H1 (cell line): Measurements from ENCODE around the gene ASCC1. TPM values are rescaled to one million over a fixed set of nuclear protein-coding genes. Genes with fewer than 3 reads are reported as not detected.

Source experiments
- CTCF ChIA-PET: fragments of 300-600 bp; sonication (Branson Sonifier 250); formaldehyde crosslinking; loops from one replicate; lab custom pipeline; 2021; ENCODE audit not compliant: partially characterized antibody; lab: Charles Lee
- POLR2A ChIA-PET: fragments of 300-600 bp; sonication (Branson Sonifier 250); formaldehyde crosslinking; loops from one replicate; lab custom pipeline; 2021; ENCODE audit warnings: inconsistent platforms; ENCODE audit not compliant: partially characterized antibody; lab: Charles Lee
- DNase-seq, 2 experiments: peaks; one replicate each; pipeline versions ENCODE4 v3.0.0 to v3.0.0-alpha.2; 2010 to 2022; ENCODE audit warnings: low spot score in 2 of 2, low read depth in 1 of 2, mixed read lengths in 1 of 2
- FAIRE-seq: peaks from 2 replicates; lab custom pipeline; 2011; peaks lifted over from hg19 to GRCh38; lab: Jason Lieb, UNC
- H2AFZ ChIP-seq: 2 replicates; pipeline ENCODE4 v1.8.1; 2012; ENCODE audit warnings: low read length, inconsistent platforms
- H2AK5ac ChIP-seq: 2 replicates; pipeline ENCODE4 v1.6.1; 2013; ENCODE audit warnings: low read depth, low read length
- H2BK120ac ChIP-seq: replicated peaks from 2 replicates; pipeline ENCODE3; 2013; ENCODE audit warnings: low read depth, low read length, inconsistent platforms
- H2BK12ac ChIP-seq: 2 replicates; pipeline ENCODE4 v1.6.1; 2013; ENCODE audit warnings: low read depth, low read length
- H2BK15ac ChIP-seq: 2 replicates; pipeline ENCODE4 v1.6.1; 2013; ENCODE audit warnings: low read length
- H2BK20ac ChIP-seq: 2 replicates; pipeline ENCODE4 v1.6.1; 2013; ENCODE audit warnings: low read length
- H2BK5ac ChIP-seq: 2 replicates; pipeline ENCODE4 v1.6.1; 2013; ENCODE audit warnings: low read depth, low read length
- H3K14ac ChIP-seq: 2 replicates; pipeline ENCODE4 v1.6.1; 2013; ENCODE audit warnings: inconsistent platforms; ENCODE audit not compliant: insufficient read length
- H3K18ac ChIP-seq: 2 replicates; pipeline ENCODE4 v1.6.1; 2013; ENCODE audit warnings: low read length; ENCODE audit errors: extremely low read depth
- H3K23ac ChIP-seq: 2 replicates; pipeline ENCODE4 v1.6.1; 2013; ENCODE audit warnings: inconsistent platforms; ENCODE audit not compliant: insufficient read length
- H3K23me2 ChIP-seq: 2 replicates; pipeline ENCODE4 v1.6.1; 2013; ENCODE audit warnings: low read depth, low read length
- H3K27ac ChIP-seq: 2 replicates; pipeline ENCODE4 v1.6.1; 2011; ENCODE audit warnings: low read depth, low read length, inconsistent platforms
- H3K27me3 ChIP-seq, 4 experiments: replicated peaks in 1 of 4; 1 replicate in 1 of 4; 2 replicates in 3 of 4; pipeline versions ENCODE4 v1.6.1 to v1.8.1; 2011 to 2013; ENCODE audit warnings: low read length in 3 of 4, mild to moderate bottlenecking in 3 of 4, inconsistent platforms in 2 of 4, mixed read lengths in 2 of 4, moderate library complexity in 1 of 4; ENCODE audit not compliant: control insufficient read depth in 3 of 4, insufficient read depth in 3 of 4; ENCODE audit errors: extremely low read depth in 1 of 4
- H3K36me3 ChIP-seq, 4 experiments: 2 replicates each; pipeline versions ENCODE4 v1.6.1 to v1.8.1; 2011 to 2013; ENCODE audit warnings: mild to moderate bottlenecking in 4 of 4, low read length in 3 of 4, moderate library complexity in 2 of 4, control low read depth in 1 of 4, inconsistent platforms in 1 of 4; ENCODE audit not compliant: insufficient read depth in 4 of 4, control insufficient read depth in 2 of 4
- H3K4ac ChIP-seq: replicated peaks from 2 replicates; pipeline ENCODE3; 2013; ENCODE audit warnings: low read length, low read depth, mixed read lengths, inconsistent platforms; ENCODE audit not compliant: insufficient read length
- H3K4me1 ChIP-seq, 4 experiments: replicated peaks in 1 of 4; 1 replicate in 1 of 4; 2 replicates in 3 of 4; pipeline versions ENCODE4 v1.6.1 to v1.8.1; 2011 to 2013; ENCODE audit warnings: low read length in 3 of 4, inconsistent platforms in 2 of 4, mixed read lengths in 1 of 4; ENCODE audit not compliant: insufficient read depth in 4 of 4, control insufficient read depth in 3 of 4
- H3K4me2 ChIP-seq, 2 experiments: 2 replicates each; pipeline versions ENCODE4 v1.6.1 to v1.8.1; 2011 to 2013; ENCODE audit warnings: low read depth in 2 of 2, low read length in 2 of 2, control low read depth in 1 of 2, inconsistent platforms in 1 of 2, mild to moderate bottlenecking in 1 of 2; ENCODE audit not compliant: insufficient read depth in 1 of 2
- H3K4me3 ChIP-seq, 4 experiments: fragments of 200-600, 300-600 bp in 1 of 4; sonication (generic), shearing (Covaris generic), sonication (Bioruptor Twin) in 1 of 4; 2 replicates each; pipeline versions ENCODE4 v1.5.1 to v1.8.1; 2011 to 2016; ENCODE audit warnings: low read length in 4 of 4, low read depth in 3 of 4, control low read depth in 2 of 4, inconsistent platforms in 2 of 4, mild to moderate bottlenecking in 2 of 4, mixed read lengths in 1 of 4, moderate library complexity in 1 of 4; ENCODE audit not compliant: insufficient read depth in 2 of 4; ENCODE audit errors: extremely low read depth in 1 of 4
- H3K56ac ChIP-seq: replicated peaks from 2 replicates; pipeline ENCODE3; 2013; ENCODE audit warnings: low read depth, mild to moderate bottlenecking, mixed read lengths, low read length, inconsistent platforms; ENCODE audit not compliant: insufficient read length
- H3K79me1 ChIP-seq: 2 replicates; pipeline ENCODE4 v1.6.1; 2013; ENCODE audit warnings: low read depth, low read length, control low read depth
- H3K79me2 ChIP-seq, 2 experiments: 2 replicates each; pipeline versions ENCODE4 v1.6.1 to v1.8.1; 2012 to 2013; ENCODE audit warnings: low read length in 2 of 2, mild to moderate bottlenecking in 2 of 2, inconsistent platforms in 1 of 2; ENCODE audit not compliant: insufficient read depth in 2 of 2, control insufficient read depth in 1 of 2
- H3K9ac ChIP-seq, 4 experiments: replicated peaks in 1 of 4; 1 replicate in 1 of 4; 2 replicates in 3 of 4; pipeline versions ENCODE4 v1.6.1 to v1.8.1; 2011 to 2013; ENCODE audit warnings: low read depth in 3 of 4, low read length in 3 of 4, control low read depth in 2 of 4, mild to moderate bottlenecking in 2 of 4, moderate library complexity in 2 of 4, inconsistent platforms in 1 of 4; ENCODE audit errors: extremely low read depth in 1 of 4
- H3K9me3 ChIP-seq, 2 experiments: 2 replicates each; pipeline versions ENCODE4 v1.6.1 to v1.8.1; 2012 to 2013; ENCODE audit warnings: mild to moderate bottlenecking in 2 of 2, moderate library complexity in 2 of 2, control low read depth in 1 of 2, inconsistent platforms in 1 of 2, low read depth in 1 of 2, low read length in 1 of 2, mixed read lengths in 1 of 2; ENCODE audit not compliant: insufficient read depth in 2 of 2
- H4K20me1 ChIP-seq, 2 experiments: replicated peaks in 1 of 2; 2 replicates each; pipeline versions ENCODE3 to v1.8.1; 2011 to 2013; ENCODE audit warnings: inconsistent platforms in 2 of 2, low read length in 2 of 2, mild to moderate bottlenecking in 1 of 2; ENCODE audit not compliant: insufficient read depth in 2 of 2, control insufficient read depth in 1 of 2
- H4K5ac ChIP-seq: 2 replicates; pipeline ENCODE4 v1.6.1; 2013; ENCODE audit warnings: low read length, low read depth, mixed read lengths, inconsistent platforms; ENCODE audit not compliant: insufficient read length
- H4K8ac ChIP-seq: 2 replicates; pipeline ENCODE4 v1.8.0; 2013; ENCODE audit warnings: mild to moderate bottlenecking, moderate library complexity, low read length, inconsistent platforms; ENCODE audit not compliant: insufficient read depth; ENCODE audit errors: extremely low read depth
- H4K91ac ChIP-seq: replicated peaks from 2 replicates; pipeline ENCODE3; 2013; ENCODE audit warnings: low read length, mixed read lengths, inconsistent platforms; ENCODE audit not compliant: insufficient read length
- ATF2 ChIP-seq: IDR thresholded peaks from 2 replicates; pipeline ENCODE4 v1.6.1; 2012; ENCODE audit warnings: low read length, inconsistent platforms
- BRCA1 ChIP-seq: IDR thresholded peaks from 2 replicates; pipeline ENCODE4 v1.6.1; 2012; ENCODE audit warnings: low read depth, low read length, improper control_type of control experiment
- CHD1 ChIP-seq: IDR thresholded peaks from 2 replicates; pipeline ENCODE4 v1.6.1; 2012; ENCODE audit warnings: low read depth, low read length, improper control_type of control experiment
- MAFK ChIP-seq: IDR thresholded peaks from 2 replicates; pipeline ENCODE4 v1.6.1; 2012; ENCODE audit warnings: low read depth, mild to moderate bottlenecking, improper control_type of control experiment, low read length
- POU5F1 ChIP-seq: IDR thresholded peaks from 2 replicates; pipeline ENCODE4 v1.6.1; 2011; ENCODE audit warnings: low read depth, mild to moderate bottlenecking, low read length, moderate library complexity
- SP1 ChIP-seq: IDR thresholded peaks from 2 replicates; pipeline ENCODE4 v1.6.1; 2011; ENCODE audit warnings: low read depth, low read length
- SUZ12 ChIP-seq: fragments of 200-600 bp; sonication (generic); IDR thresholded peaks from 2 replicates; pipeline ENCODE4 v1.6.1; 2012; ENCODE audit warnings: mild to moderate bottlenecking, inconsistent platforms, low read length, moderate library complexity, mixed read lengths
- WGBS, 2 experiments: shearing (Covaris generic) in 1 of 2; methylation state at CpG; one replicate each; pipeline versions ENCODE4 v1.1.6 to v1.1.7; 2013 to 2015; ENCODE audit warnings: low lambda C conversion rate in 2 of 2, mixed read lengths in 2 of 2, inconsistent platforms in 1 of 2, low coverage in 1 of 2, missing lambda C conversion rate in 1 of 2; ENCODE audit not compliant: insufficient replicate concordance in 2 of 2, insufficient coverage in 1 of 2, insufficient read length in 1 of 2; ENCODE audit errors: extremely low coverage in 1 of 2, missing lambda C conversion rate in 1 of 2; 5-methylcytosine and 5-hydroxymethylcytosine counted together
- polyA plus RNA-seq, 7 experiments: library from polyadenylated mRNA; depleted of rRNA in 3 of 7; stranded (reverse) in 5 of 7; unstranded in 2 of 7; fragments of >200 nt in 5 of 7; fragments of 200-250 nt in 2 of 7; gene quantifications; 1 replicate in 5 of 7; 2 replicates in 1 of 7; 4 replicates in 1 of 7; pipeline versions ENCODE4 v1.2.1 to v1.2.3, GENCODE V29; 2011 to 2013; ENCODE audit warnings: missing spikeins in 2 of 7, mixed read lengths in 2 of 7
- total RNA-seq: library from RNA; stranded (reverse); fragmentation: NEBNext Ultra II Directional; extraction: Animal tissue kit (Norgen Biotek cat#: 25700); gene quantifications from 2 replicates; pipeline ENCODE4 v1.2.1, GENCODE V29; 2021
- TF ChIP-seq, protein P1 (sequence below), 3 experiments: IDR thresholded peaks; 1 replicate in 2 of 3; 2 replicates in 1 of 3; pipeline versions ENCODE4 v1.5.1 to v1.6.1; 2011; ENCODE audit warnings: low read length in 3 of 3, mild to moderate bottlenecking in 3 of 3, inconsistent platforms in 2 of 3, low read depth in 1 of 3, moderate library complexity in 1 of 3; ENCODE audit not compliant: insufficient read depth in 1 of 3; ENCODE audit errors: control extremely low read depth in 1 of 3

The ASCC1 gene
- total and polyA plus RNA-seq, 2 of the 8 experiments (the other 6 are each of a cell fraction or from before 2014, with no cell fraction given), result 25.6 to 35.8 TPM

DNA sequence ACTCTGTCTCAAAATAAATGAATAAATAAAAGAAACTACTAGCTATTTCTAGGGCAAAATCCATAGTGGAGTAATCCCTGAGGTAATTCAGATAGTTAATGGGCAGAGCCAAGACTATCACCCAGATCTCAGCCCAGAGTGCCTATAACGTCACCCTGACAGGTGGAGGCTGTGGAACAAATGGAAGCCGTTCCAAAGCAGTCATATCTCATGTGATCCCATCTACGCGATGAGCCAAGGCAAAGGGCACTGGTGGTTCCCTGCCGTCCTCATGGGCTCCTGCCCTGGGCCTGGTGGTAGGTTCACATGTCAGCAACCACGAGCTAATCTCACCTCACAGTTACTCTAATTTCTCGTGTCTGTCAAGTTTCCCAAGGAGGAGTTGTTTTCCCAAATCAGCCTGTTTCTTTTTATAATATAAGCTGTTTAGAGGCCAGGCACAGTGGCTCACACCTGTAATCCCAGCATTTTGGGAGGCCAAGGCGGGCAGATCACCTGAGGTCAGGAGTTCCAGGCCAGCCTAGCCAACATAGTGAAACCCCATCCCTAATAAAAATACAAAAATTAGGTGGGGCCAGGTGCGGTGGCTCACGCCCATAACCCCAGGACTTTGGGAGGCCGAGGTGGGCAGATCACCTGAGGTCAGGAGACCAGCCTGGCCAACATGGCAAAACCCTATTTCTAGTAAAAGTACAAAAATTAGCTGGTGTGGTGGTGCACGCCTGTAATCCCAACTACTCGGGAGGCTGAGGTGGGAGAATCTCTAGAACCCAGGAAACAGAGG lies 22.5 kb upstream of the ASCC1 start:
- no peak overlapping the region for H3K9ac ChIP-seq
- POLR2A ChIA-PET, result interaction anchor here (0.8 to 4.5 kb wide), 11 partner anchors 10 to 96 kb away, joined by 3 to 35 read pairs (median 6); partner anchors contain the start of gene DDIT4
- no peaks in the 10 kb centered on the region for H3K9me3 ChIP-seq
- H3K4ac ChIP-seq, result no peak overlapping the region
- WGBS, 2 experiments, result 94% methylated on average over 13 of the region's 13 CpGs; no CpG with 5 or more reads in 1 of the 2 experiments
- no peak overlapping the region for H3K56ac ChIP-seq
- no peak overlapping the region for H2BK12ac ChIP-seq
- H3K23ac ChIP-seq, result no peak overlapping the region
- H2BK20ac ChIP-seq, result no peak overlapping the region
- no peak overlapping the region for H2AFZ ChIP-seq
- H3K4me3 ChIP-seq, result no peak overlapping the region
- CTCF ChIA-PET, result interaction anchor here (0.6 to 4.1 kb wide), 5 partner anchors 15 to 98 kb away, joined by 3 to 18 read pairs (median 7); no protein-coding TSS in a partner anchor
- no peak overlapping the region for H3K18ac ChIP-seq
- H2BK120ac ChIP-seq, result no peak overlapping the region
- no peaks in the 10 kb centered on the region for H4K20me1 ChIP-seq
- H3K79me2 ChIP-seq, result no peaks in the 10 kb centered on the region
- no peak overlapping the region for H4K5ac ChIP-seq
- no peaks in the 10 kb centered on the region; a peak in 1 of 7 replicates for H3K4me1 ChIP-seq
- no peak overlapping the region for H3K4me2 ChIP-seq
- H3K27me3 ChIP-seq, result no peaks in the 10 kb centered on the region
- no peak overlapping the region for H3K27ac ChIP-seq
- no peak for FAIRE-seq
- H3K36me3 ChIP-seq, result peaks cover 5 to 12% (median 10%) of the 10 kb centered on the region in 4 experiments
- no peak overlapping the region for H2BK15ac ChIP-seq
- peak overlapping the region; percentile 42; the same call in 1 of the 2 replicates for H4K8ac ChIP-seq
- no peak overlapping the region for H4K91ac ChIP-seq
- no peak overlapping the region for H2BK5ac ChIP-seq
- no peak for DNase-seq
- no peak overlapping the region for H2AK5ac ChIP-seq
- H3K23me2 ChIP-seq, result no peaks in the 10 kb centered on the region
- H3K14ac ChIP-seq, result no peak overlapping the region
- H3K79me1 ChIP-seq, result no peaks in the 10 kb centered on the region
- TF ChIP-seq, protein P1, sequence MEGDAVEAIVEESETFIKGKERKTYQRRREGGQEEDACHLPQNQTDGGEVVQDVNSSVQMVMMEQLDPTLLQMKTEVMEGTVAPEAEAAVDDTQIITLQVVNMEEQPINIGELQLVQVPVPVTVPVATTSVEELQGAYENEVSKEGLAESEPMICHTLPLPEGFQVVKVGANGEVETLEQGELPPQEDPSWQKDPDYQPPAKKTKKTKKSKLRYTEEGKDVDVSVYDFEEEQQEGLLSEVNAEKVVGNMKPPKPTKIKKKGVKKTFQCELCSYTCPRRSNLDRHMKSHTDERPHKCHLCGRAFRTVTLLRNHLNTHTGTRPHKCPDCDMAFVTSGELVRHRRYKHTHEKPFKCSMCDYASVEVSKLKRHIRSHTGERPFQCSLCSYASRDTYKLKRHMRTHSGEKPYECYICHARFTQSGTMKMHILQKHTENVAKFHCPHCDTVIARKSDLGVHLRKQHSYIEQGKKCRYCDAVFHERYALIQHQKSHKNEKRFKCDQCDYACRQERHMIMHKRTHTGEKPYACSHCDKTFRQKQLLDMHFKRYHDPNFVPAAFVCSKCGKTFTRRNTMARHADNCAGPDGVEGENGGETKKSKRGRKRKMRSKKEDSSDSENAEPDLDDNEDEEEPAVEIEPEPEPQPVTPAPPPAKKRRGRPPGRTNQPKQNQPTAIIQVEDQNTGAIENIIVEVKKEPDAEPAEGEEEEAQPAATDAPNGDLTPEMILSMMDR (IDR thresholded peaks at IDR 0.05; ENCODE audit: control extremely low read depth in 1 of 3, insufficient read depth in 1 of 3, low read depth in 1 of 3, low read length in 3 of 3), result no peak
- TF ChIP-seq SP1, result no peak
- no peak for TF ChIP-seq MAFK
- no peak for TF ChIP-seq BRCA1
- TF ChIP-seq CHD1, result no peak
- TF ChIP-seq POU5F1, result no peak
- no peak for TF ChIP-seq ATF2
- TF ChIP-seq SUZ12, result no peak
